ENCODE data around the gene UBP1.

UBP1 gene

DNA sequence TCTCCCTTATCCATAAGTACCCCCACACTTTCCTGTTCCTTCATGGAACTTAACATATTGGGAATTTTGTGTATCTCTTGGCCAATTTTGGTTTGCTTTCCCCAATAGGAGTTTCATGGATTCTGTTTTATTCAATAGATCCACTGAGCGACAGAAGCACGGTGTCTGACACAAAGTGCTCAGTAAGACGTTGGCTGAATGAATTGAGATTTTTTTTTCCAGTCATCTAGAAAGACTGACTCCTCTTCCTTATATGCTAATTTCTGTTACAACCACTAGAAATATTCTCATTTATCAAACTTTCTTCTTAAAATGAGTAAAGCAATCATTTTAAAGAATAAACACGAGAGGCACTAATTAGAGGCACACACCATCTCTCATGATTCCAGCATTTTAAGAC, 48.1 kb downstream of the UBP1 start:
- in situ Hi-C loops (cut with MboI; ENCODE audit: low sequenced_read_pairs, unreplicated experiment): no loop called here
- DNase-seq (ENCODE audit: low spot score): no peak
- TF ChIP-seq, protein P1, sequence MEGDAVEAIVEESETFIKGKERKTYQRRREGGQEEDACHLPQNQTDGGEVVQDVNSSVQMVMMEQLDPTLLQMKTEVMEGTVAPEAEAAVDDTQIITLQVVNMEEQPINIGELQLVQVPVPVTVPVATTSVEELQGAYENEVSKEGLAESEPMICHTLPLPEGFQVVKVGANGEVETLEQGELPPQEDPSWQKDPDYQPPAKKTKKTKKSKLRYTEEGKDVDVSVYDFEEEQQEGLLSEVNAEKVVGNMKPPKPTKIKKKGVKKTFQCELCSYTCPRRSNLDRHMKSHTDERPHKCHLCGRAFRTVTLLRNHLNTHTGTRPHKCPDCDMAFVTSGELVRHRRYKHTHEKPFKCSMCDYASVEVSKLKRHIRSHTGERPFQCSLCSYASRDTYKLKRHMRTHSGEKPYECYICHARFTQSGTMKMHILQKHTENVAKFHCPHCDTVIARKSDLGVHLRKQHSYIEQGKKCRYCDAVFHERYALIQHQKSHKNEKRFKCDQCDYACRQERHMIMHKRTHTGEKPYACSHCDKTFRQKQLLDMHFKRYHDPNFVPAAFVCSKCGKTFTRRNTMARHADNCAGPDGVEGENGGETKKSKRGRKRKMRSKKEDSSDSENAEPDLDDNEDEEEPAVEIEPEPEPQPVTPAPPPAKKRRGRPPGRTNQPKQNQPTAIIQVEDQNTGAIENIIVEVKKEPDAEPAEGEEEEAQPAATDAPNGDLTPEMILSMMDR (IDR thresholded peaks at IDR 0.05; ENCODE audit: borderline replicate concordance, control extremely low read depth, extremely low read depth, insufficient read depth, missing control alignments): no peak

DNA sequence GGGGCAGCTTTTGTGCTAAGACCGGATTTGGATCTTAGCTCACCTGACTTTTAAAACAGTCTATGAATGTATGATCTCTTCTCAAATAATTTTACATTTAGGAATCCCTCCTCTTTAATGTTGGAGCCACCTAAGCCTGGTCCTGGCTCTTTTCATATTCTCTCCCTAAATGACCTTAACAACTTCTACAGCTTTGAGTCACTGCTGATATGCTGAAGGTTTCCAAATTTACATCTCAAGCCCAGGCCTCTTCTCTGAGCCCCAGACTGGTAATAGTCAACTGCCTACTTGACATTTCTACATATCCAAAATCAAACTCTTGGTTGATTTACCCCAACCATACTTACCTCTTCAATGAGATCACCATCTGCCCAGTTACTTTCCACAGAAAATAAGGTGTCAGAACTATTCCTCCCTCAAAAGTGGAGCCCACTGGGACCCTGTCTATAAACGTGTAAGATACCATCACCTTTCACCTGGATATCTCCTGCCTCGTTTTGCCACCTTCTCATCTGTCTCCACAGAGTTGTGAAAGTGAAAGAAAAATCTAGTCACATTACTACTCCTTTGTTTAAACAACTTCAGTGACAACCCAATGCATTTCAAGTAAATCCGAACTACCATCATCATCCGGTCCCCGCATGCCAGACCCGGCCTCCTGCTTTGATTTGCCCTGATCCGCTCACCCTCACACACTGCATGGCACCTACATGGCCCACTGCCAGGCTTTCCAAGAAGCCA, 48.8 kb downstream of the UBP1 start:
- TF ChIP-seq, protein P1 (IDR thresholded peaks at IDR 0.05; ENCODE audit: borderline replicate concordance, control extremely low read depth, extremely low read depth, insufficient read depth, missing control alignments): no peak
- in situ Hi-C loops (cut with MboI; ENCODE audit: low sequenced_read_pairs, unreplicated experiment): no loop called here
- DNase-seq (ENCODE audit: low spot score): no peak

DNA sequence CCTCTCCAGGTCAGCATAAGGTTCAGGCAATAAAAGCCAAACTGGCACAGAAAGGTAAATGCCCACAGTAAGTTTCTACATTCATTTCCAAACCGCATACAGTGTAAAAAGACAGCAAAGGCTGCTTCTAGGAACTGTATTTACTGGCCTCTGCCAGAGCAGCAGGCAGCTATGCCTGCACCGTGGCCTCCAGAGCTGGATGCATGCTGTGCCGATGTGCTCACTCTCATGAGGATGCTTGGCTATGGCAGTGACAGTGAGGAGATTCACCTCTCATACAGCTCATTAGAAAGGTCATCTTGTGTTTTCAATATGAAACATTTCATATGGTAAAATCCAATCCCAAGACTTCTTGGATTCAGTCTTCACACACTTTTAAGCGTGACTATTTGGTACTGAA, 50.3 kb downstream of the UBP1 start:
- in situ Hi-C loops (cut with MboI; ENCODE audit: low sequenced_read_pairs, unreplicated experiment): no loop called here
- TF ChIP-seq, protein P1 (IDR thresholded peaks at IDR 0.05; ENCODE audit: borderline replicate concordance, control extremely low read depth, extremely low read depth, insufficient read depth, missing control alignments): no peak
- DNase-seq (ENCODE audit: low spot score): no peak

DNA sequence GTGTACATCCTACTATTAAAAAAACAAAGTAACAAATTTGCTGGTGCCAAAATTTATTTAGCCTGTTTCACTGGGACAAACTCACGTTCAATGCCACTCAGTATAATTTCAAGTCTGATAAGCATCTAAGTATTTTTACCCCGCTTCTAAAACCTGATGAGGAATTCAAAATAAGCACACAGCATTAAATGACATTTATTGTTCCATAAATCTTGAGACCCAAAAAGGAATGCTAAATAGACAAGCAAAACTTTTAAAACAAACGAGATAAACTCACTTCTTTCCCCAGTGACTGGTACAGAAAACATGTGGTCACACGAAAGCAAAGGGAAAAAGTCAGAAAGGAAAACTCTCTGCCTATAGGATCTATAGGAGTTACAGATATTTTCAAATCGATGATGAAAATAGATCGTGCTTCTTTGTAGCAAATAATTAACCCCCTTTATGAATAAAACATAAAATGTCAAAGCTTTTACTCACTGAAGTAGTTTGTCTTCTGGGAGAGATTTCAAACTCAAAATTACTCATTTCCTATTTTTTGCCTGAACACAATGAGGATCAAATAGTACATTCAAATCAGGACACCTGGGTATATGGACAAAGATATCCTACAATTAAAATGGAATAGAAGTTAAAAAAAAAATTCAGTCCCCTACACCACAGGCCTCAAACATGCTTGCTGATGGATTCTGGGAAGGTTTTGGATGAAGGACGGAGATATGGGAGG, 51.7 kb downstream of the UBP1 start:
- TF ChIP-seq, protein P1 (IDR thresholded peaks at IDR 0.05; ENCODE audit: borderline replicate concordance, control extremely low read depth, extremely low read depth, insufficient read depth, missing control alignments): no peak
- no peak for DNase-seq (ENCODE audit: low spot score)
- in situ Hi-C loops (cut with MboI; ENCODE audit: low sequenced_read_pairs, unreplicated experiment): no loop called here

DNA sequence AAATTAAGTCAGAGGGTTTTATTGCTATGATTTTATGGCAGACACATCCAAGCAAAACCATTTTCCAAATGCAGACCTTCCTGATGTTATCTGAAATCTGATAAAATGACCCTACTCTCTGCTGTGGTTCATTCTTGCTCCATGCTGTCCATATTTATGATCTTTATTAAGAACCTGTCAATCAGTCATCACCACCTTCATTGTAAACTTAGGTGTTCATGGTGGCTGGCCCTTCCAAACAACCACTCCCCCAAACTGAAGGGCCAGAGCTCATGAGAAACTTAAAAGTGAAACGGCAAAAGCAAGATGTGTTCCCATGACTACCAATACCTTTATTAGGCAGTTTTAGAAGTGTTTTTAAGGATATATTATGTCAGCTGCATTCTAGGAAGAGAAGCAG, 53.6 kb downstream of the UBP1 start:
- DNase-seq (ENCODE audit: low spot score): no peak
- TF ChIP-seq, protein P1 (IDR thresholded peaks at IDR 0.05; ENCODE audit: borderline replicate concordance, control extremely low read depth, extremely low read depth, insufficient read depth, missing control alignments): no peak
- in situ Hi-C loops (cut with MboI; ENCODE audit: low sequenced_read_pairs, unreplicated experiment): no loop called here

DNA sequence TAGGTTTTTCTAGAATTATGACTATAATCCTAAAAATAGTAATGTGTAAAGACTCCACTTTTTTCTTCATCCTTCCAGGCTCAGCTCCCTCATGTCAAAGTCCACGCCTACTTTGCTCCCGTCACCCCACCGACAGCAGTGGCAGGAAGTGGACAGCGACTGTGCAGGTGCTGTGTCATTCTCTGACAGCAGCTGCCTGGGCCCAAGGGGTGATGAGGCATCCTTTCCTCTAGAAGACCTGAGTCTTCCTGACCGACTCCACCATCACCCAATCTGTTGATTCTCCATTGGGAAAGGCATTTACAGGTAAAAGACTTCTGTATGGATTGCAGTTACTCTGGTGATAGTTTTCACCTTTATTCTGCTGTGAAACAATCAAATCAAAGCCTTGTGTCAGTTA, 54.8 kb downstream of the UBP1 start:
- no peak for DNase-seq (ENCODE audit: low spot score)
- in situ Hi-C loops (cut with MboI; ENCODE audit: low sequenced_read_pairs, unreplicated experiment): no loop called here
- TF ChIP-seq, protein P1 (IDR thresholded peaks at IDR 0.05; ENCODE audit: borderline replicate concordance, control extremely low read depth, extremely low read depth, insufficient read depth, missing control alignments): no peak
